HG03045 (cell line): Measurements from ENCODE around the gene SEC24C.
A peak's percentile ranks its signal among the peaks of the same experiment; 100 is the strongest.
"Not testable (repeated sequence)": the region's sequence is repeated elsewhere in the genome, so short reads cannot be mapped to it uniquely, and the experiment has no call there.

Experiments used
- ATAC-seq: cut with Tn5 transposase; IDR thresholded peaks from one replicate; pipeline ENCODE4 v1.9.1; 2021; ENCODE audit warnings: mild to moderate bottlenecking, moderate library complexity; ENCODE audit not compliant: unreplicated experiment

The SEC24C gene

DNA sequence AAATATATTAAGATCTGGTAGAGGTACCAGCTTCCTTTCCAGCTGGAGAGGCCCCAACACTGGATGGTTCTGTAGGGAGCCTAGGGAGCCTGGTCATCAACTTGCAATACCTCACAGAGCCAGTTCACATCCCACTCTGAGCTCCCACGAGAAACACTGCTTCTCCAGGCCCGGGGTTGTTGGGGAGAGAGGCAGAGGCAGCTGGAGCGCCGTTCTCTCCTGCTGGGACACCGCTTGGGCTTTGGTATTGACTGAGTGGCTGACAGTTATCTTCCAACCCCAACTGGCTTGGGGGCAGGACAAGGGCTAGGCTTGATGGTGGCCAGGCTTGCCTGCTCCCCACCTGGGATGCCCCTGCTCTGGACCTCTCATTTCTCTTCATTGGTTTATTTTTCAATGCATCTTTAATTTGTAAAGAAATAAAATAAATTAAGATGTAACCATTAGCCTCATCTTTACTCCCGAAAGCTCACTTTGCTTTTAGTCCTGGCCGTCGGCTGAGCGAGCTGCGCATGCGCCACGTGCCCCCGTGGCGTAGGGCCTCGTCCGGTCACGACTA, 27.6 kb downstream of the SEC24C start:
- ATAC-seq, result peak; percentile 7

DNA sequence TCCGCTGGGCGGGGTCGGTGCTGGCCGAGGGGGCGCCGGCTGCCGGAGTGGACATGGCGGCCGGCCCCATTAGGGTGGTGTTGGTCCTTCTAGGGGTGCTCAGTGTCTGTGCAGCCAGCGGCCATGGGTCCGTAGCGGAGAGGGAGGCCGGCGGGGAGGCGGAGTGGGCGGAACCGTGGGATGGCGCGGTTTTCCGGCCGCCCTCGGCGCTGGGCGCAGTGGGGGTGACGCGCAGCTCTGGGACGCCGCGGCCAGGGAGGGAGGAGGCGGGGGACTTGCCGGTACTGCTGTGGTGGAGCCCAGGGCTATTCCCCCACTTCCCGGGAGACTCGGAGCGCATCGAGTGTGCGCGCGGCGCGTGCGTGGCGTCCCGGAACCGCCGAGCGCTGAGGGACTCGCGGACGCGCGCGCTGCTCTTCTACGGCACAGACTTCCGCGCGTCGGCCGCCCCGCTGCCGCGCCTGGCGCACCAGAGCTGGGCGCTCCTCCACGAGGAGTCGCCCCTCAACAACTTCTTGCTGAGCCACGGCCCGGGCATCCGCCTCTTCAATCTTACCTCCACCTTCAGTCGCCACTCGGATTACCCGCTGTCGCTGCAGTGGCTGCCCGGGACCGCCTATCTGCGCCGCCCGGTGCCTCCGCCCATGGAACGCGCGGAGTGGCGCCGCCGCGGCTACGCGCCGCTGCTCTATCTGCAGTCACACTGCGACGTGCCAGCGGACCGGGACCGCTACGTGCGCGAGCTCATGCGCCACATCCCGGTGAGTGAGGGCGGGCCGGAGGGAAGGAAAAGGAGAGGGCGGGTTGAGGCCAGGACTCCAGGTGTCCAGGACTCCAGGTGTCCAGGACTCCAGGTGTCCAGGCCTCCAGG, 28.3 kb downstream of the SEC24C start:
- peak; percentile 66 for ATAC-seq

- ATAC-seq, result no peak
Measured at GRCh38 chr10:73773152-73773879, 29.1 kb downstream of the SEC24C start.

- ATAC-seq, result no peak
Measured at GRCh38 chr10:73774637-73775036, 30.5 kb downstream of the SEC24C start.

DNA sequence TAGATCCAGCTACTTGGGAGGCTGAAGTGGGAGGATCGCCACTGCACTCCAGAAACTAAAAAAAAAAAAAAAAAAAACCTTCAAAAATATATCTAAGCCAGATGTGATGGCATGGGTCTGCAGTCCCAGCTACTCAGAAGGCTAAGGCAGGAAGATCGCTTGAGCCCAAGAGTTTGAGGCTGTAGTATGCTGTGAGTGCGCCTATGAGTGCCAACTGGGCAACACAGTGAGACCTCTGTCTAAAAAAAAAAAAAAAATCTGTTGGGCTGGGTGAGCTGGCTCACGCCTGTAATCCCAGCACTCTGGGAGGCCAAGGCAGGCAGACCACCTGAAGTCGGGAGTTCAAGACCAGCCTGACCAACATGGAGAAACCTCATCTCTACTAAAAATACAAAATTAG, 34.8 kb downstream of the SEC24C start:
- ATAC-seq, result no peak

GRCh38 chr10:73779539-73780197, 35.5 kb downstream of the SEC24C start:
- no peak for ATAC-seq

DNA sequence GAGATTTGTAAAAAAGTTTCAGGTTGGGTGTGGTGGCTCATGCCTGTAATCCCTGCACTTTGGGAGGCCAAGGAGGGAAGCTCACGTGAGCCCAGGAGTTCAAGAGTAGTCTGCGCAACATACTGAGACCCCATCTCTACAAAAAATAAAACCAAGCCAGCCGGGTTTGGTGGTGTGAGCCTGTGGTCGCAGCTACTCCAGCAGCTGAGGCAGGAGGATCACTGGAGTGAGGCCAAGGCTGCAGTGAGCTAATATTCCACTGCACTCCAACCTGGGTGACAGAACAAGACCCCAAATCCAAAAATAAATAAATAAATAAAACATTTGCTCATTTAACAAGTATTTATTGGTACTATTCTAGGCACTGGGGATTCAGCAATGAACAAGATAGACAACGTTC, 36.1 kb downstream of the SEC24C start:
- no peak for ATAC-seq

DNA sequence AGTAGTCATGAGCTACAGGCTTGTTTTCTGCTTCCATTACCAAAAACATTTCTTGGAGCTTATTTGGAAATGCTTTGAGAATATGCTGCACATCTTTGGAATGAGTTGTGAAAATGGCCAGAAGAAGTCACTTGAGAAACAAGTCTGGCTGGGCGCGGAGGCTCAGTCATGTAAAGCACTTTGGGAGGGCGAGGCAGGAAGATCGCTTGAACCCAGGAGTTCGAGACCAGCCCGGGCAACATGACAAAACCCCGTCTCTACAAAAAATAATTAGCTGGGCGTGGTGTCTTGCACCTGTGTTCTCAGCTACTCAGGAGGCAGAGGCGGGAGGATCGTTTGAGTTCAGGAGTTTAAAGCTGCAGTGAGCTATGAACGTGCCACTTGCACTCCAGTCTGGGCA, 36.8 kb downstream of the SEC24C start:
- no peak for ATAC-seq

DNA sequence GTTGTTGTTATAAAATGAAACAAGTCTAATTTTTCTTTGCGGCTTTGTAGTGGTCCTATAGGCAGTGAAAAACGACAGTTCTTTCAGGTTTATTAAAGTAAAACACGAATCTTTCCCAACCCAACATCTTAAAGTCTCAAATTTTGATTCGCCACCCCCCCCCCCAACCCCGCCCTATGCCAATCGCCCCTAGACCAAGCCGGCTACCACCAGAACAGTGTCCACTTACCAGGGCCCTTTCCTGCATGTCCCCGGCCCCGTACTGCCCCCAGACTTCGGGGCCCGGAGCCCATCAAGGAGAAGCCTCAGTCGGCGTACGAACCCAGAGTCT, 37.3 kb downstream of the SEC24C start:
- ATAC-seq, result no peak

DNA sequence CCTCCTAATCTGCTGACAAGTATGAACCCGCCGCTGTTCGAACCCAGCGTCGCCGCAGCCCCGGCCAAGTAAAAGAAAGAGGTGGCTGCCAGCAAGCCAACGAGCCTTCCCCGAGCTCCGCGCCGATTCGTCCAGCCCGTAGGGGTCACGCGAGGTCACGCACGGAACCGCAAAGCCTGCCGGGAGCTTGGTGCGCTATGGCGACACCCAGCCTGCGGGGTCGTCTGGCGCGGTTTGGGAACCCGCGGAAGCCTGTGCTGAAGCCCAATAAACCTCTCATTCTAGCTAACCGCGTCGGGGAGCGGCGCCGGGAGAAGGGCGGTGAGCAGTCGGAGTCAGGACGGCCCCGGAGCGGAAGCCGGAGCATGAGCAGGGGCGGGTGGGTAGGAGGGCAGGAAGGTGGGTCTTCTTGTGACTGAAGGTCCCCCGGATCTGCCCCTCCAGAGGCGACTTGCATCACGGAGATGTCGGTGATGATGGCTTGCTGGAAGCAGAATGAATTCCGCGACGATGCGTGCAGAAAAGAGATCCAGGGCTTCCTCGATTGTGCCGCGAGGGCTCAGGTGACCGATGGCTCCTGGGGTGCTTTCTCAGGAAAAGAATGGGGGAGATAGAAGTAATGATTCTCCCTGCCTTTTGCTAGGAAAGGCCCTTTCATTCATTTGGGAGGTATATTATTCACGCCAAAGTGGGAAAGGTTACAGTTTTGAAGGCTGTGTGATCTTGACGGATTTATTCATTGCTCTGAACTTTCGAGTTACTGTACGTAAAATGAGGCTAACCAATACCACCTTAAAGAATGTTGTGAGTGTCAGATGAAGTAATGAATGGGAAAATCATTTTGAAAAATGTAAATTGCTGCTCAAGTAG, 37.9 kb downstream of the SEC24C start, which contains the start of gene CHCHD1:
Gene CHCHD1, plus strand, starts transcription at position 170 of the 870 bp plus-strand sequence. Its CDS starts 28 bp downstream, at position 198.
- peak; percentile 51 for ATAC-seq

- ATAC-seq, result no peak
Measured at GRCh38 chr10:73782749-73783085, 38.5 kb downstream of the SEC24C start.

DNA sequence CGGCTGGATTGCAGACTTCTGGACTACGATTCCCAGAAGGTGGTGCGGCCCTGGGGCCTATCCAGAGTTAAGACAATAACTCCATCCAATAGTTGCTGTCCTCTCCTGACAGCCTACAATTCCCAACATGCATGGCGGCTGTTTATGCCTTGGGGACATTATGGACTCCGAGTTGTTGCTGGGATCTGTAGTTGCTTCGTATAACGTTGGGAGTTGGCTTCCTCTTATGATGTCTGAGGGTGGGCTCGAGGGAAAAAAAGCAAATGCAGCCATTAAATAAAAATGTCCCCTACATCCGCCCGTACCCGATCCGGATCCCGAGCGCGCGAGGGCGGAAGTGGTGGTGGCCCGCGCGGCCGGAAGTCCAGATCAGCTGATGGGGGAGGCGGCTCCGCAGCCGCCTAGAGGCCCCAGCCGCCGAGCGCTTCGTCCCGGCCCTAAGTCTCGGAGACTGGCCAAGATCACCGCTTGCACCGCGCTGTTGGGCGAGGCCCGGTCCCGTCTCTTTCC, 41.1 kb downstream of the SEC24C start, which contains the start of gene ZSWIM8:
Gene ZSWIM8, plus strand, starts transcription at position 396 of the 510 bp plus-strand sequence. CDS start 273 bp downstream, outside the sequence.
- peak; percentile 78 for ATAC-seq

- peak; percentile 30 for ATAC-seq
Measured at GRCh38 chr10:73785721-73786511, 41.7 kb downstream of the SEC24C start.

DNA sequence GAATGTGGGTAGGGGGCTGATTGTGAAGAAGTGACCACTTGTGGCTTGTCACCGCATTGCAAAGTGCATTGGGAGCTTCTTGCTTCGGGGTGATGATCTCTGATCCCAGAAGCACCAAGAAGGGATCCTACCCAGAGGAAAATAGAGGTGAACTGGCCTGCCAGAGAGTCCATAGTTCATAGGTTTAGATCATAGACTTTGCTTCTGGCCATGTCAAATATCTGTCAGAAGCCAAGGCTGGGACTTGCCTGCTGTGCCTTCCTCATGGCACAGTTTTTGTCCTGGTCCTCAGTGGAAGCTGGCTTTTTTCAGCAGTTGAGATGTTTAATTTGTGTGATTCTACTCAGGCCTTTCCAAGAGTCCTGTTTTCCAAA, 42.3 kb downstream of the SEC24C start:
- no peak for ATAC-seq

- ATAC-seq, result not testable (repeated sequence)
Measured at GRCh38 chr10:73787031-73787800, 43.0 kb downstream of the SEC24C start.

DNA sequence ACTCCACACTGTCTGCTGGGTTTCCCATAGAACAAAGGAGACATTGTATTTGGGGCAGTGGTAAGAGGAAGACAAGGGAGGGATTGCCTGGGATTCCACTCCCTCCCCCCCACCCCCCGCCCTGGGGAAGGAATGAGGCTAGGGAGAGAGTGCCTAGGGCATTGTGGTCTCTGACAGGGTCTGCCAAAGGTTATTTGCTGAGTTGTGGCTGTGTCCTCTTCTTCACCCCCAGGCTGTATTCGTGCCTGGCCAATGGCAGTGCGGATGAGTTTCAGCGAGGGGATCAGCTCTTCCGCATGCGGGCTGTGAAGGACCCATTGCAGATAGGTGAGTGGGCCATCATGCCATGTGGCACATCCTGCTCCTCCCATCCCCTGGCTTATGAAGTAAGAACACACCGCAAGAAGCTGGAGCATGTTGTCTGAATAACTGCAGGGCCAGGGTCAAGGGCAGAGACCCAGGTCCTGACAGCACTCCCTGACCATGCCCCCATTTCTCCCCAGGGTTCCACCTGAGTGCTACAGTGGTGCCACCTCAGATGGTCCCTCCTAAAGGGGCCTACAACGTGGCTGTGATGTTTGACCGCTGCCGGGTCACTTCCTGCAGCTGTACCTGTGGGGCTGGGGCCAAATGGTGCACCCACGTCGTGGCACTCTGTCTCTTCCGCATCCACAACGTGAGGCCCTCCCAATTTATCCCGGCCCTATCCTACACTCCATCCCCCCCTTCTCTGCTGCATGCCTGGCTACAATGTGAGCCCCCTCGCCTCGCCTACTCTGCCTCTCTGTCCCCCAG, 44.9 kb downstream of the SEC24C start:
- ATAC-seq, result no peak

DNA sequence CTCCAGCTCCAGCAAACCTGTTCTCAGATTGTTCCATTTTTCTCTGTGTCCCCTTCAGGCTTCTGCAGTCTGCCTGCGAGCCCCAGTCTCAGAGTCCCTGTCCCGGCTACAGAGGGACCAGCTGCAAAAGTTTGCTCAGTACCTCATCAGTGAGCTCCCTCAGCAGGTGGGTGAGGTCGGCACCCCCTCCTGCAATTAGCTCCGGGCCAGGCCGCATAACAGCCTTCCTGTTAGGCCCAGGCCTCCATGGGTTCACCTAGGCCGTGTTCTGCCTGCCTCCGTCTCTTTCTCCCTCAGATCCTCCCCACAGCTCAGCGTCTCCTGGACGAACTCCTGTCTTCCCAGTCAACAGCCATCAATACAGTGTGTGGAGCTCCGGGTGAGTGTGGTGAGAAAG, 45.5 kb downstream of the SEC24C start:
- no peak for ATAC-seq
